Gastrocnemius medialis (tissue), 4 donors: Measurements from ENCODE around the gene FZD2.

Experiments used
- CTCF ChIP-seq, 5 experiments: fragments of 450-650 bp in 3 of 5; fragments of 200-600 bp in 2 of 5; sonication (generic) in 2 of 5; IDR thresholded peaks in 4 of 5; conservative IDR thresholded peaks in 1 of 5; 1 replicate in 4 of 5; 2 replicates in 1 of 5; pipeline ENCODE4 v1.5.1; 2016 to 2019; ENCODE audit warnings: antibody characterized with exemption in 5 of 5, mild to moderate bottlenecking in 3 of 5, moderate library complexity in 3 of 5
- POLR2A ChIP-seq, 2 donors: fragments of 450-650 bp; IDR thresholded peaks; one replicate each; pipeline ENCODE4 v1.6.1; 2017; ENCODE audit warnings: antibody characterized with exemption in 2 of 2, mild to moderate bottlenecking in 2 of 2, moderate library complexity in 2 of 2

- TF ChIP-seq CTCF (IDR thresholded peaks at IDR 0.05 in 4 of 5, conservative IDR thresholded peaks at IDR 0.05 in 1 of 5) = no peak
- TF ChIP-seq POLR2A (IDR thresholded peaks at IDR 0.05) = no peak
Measured at GRCh38 chr17:44581868-44582267, 24.6 kb downstream of the FZD2 start.
